Measurements from ENCODE around the gene LRMDA. TPM values are rescaled to one million over a fixed set of nuclear protein-coding genes. Genes with fewer than 3 reads are reported as not detected.

LRMDA gene
- total RNA-seq, 4 donors from 2014 or later, result 0.88 to 14.1 (median 5.1) TPM; not detected in 1

- Histone ChIP-seq H3K27ac (no peak overlapping the region), H3K36me3 (no peaks in the 10 kb centered on the region), H3K9me3 (no peaks in the 10 kb centered on the region), H3K4me3 (no peak overlapping the region), H3K27me3 (no peaks in the 10 kb centered on the region), H3K4me1 (peaks cover 0 to 13% (median 0%) of the 10 kb centered on the region in 3 donors)
- DNase-seq, result no peak
- 70 to 82% methylated on average over 3 of the region's 3 CpGs for WGBS, 2 donors
- TF ChIP-seq POLR2A (IDR thresholded peaks at IDR 0.05), result no peak
- TF ChIP-seq CTCF (IDR thresholded peaks at IDR 0.05), result no peak
- intact Hi-C loops (cut with DNase I), result no loop called here
Observed at GRCh38 chr10:76082232-76082631, 650.8 kb downstream of the LRMDA start.

- Histone ChIP-seq H3K9me3 (no peaks in the 10 kb centered on the region), H3K4me1 (peaks cover 0 to 14% (median 0%) of the 10 kb centered on the region in 3 donors), H3K4me3 (no peak overlapping the region), H3K27ac (no peak overlapping the region), H3K36me3 (no peaks in the 10 kb centered on the region), H3K27me3 (no peaks in the 10 kb centered on the region)
- TF ChIP-seq CTCF (IDR thresholded peaks at IDR 0.05), result no peak
- TF ChIP-seq POLR2A (IDR thresholded peaks at IDR 0.05), result no peak
- 59 to 93% methylated on average over 1 of the region's 1 CpG for WGBS, 2 donors
- DNase-seq, result no peak
- intact Hi-C loops (cut with DNase I), result no loop called here
Observed at GRCh38 chr10:76082956-76083355, 651.5 kb downstream of the LRMDA start.

- no peak overlapping the region for H3K27ac ChIP-seq
Observed at GRCh38 chr10:76085002-76085816, 653.8 kb downstream of the LRMDA start.

GRCh38 chr10:76085817-76086167, 654.4 kb downstream of the LRMDA start:
- Histone ChIP-seq H3K4me1 (peaks cover 0 to 14% (median 0%) of the 10 kb centered on the region in 3 donors), H3K27me3 (no peaks in the 10 kb centered on the region), H3K9me3 (no peaks in the 10 kb centered on the region), H3K36me3 (no peaks in the 10 kb centered on the region), H3K27ac (peak overlapping the region in 2 of 4 donors; percentile 65 to 69), H3K4me3 (no peak overlapping the region)
- DNase-seq, result no peak
- WGBS, 2 donors, result 85 to 92% methylated on average over 4 of the region's 4 CpGs
- intact Hi-C loops (cut with DNase I), result no loop called here
- TF ChIP-seq POLR2A (IDR thresholded peaks at IDR 0.05) (no peak), CTCF (IDR thresholded peaks at IDR 0.05) (no peak)

More at GRCh38 chr10:76085002-76085816, 653.8 kb downstream of the LRMDA start:
- TF ChIP-seq POLR2A (IDR thresholded peaks at IDR 0.05) (no peak), CTCF (IDR thresholded peaks at IDR 0.05) (no peak)
- Histone ChIP-seq H3K4me1 (peaks cover 0 to 14% (median 0%) of the 10 kb centered on the region in 3 donors), H3K27me3 (no peaks in the 10 kb centered on the region), H3K4me3 (no peak overlapping the region), H3K9me3 (no peaks in the 10 kb centered on the region), H3K36me3 (no peaks in the 10 kb centered on the region)
- intact Hi-C loops (cut with DNase I), result no loop called here
- no peak for DNase-seq
- 81 to 91% methylated on average over 8 of the region's 8 CpGs for WGBS, 2 donors

GRCh38 chr10:76086170-76086760, 654.8 kb downstream of the LRMDA start:
- Histone ChIP-seq H3K9me3 (no peaks in the 10 kb centered on the region), H3K4me3 (peak overlapping the region in 1 of 4 donors; percentile 15), H3K4me1 (peaks cover 0 to 14% (median 0%) of the 10 kb centered on the region in 3 donors), H3K27ac (peak overlapping the region in 3 of 4 donors; percentile 26 to 69 (median 65)), H3K36me3 (no peaks in the 10 kb centered on the region), H3K27me3 (no peaks in the 10 kb centered on the region)
- intact Hi-C loops (cut with DNase I), result no loop called here
- 37 to 60% methylated on average over 6 of the region's 6 CpGs for WGBS, 2 donors
- TF ChIP-seq CTCF (IDR thresholded peaks at IDR 0.05) (no peak), POLR2A (IDR thresholded peaks at IDR 0.05) (no peak)
- no peak for DNase-seq
